GM21447 (cell line): ENCODE data around the gene ZMYND8.
"Not testable (repeated sequence)": the region's sequence is repeated elsewhere in the genome, so short reads cannot be mapped to it uniquely, and the experiment has no call there.

Experiments
- ATAC-seq: cut with Tn5 transposase; IDR thresholded peaks from one replicate; pipeline ENCODE4 v1.9.1; 2021; ENCODE audit not compliant: unreplicated experiment

The ZMYND8 gene

GRCh38 chr20:47290666-47291430 is 65.7 kb downstream of the ZMYND8 start:
- no peak for ATAC-seq

GRCh38 chr20:47290008-47290407 is 66.5 kb downstream of the ZMYND8 start:
- no peak for ATAC-seq

DNA sequence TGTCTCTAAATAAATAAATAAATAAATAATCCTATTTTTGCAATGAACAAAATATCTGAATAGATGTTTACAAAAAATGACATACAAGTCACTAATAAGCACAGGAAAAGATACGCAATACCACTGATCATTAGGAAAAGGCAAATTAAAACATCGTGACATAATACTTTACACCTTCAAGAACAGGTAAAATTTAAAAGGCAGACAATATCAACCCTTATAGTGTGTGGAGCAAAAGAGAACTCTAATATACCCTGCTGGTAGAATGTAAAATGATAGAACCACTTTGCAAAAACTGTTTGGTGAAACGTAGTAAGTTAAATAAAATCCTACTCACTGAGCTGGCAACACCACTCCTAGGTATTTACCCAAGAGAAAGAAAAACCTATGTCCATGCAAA is 67.4 kb downstream of the ZMYND8 start:
- no peak for ATAC-seq

DNA sequence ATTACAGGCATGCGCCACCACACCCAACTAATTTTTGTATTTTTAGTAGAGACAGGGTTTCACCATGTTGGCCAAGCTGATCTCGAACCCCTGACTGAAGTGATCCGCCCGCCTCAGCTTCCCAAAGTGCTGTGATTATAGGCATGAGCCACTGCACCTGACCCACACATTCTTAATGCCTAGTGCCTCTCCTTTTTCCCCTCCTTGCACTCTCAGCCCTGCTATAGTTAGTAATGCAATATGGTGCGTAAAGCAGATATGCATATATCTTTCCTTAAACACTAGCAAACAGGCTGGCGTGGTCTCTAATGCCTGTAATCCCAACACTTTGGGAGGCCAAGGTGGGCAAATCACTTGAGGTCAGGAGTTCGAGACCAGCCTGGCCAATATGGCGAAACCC is 68.0 kb downstream of the ZMYND8 start:
- ATAC-seq = not testable (repeated sequence)

DNA sequence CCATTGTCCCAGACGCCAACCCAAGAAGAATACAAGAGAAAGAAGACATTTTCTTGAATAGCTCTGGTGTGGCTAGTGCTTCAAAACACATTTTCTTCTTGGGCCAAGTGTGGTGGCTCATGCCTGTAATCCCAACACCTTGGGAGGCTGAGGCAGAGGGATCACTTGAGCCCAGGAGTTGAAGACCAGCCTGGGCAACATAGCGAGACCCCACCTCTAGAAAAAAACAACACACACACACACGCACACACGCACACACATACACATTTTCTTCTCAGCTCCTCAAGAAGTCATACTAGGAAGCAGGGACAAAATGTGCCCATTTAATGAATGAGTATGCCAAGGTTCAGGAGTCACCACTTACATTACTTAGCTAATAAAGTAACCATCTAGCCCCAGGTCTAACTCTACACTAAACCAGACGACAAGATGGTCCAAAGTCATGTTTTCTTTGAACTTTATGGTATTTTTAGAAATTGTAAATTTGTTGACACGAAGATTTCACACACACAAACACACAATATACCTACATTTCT is 68.8 kb downstream of the ZMYND8 start:
- no peak for ATAC-seq

GRCh38 chr20:47286681-47287080 is 69.8 kb downstream of the ZMYND8 start:
- ATAC-seq = no peak

DNA sequence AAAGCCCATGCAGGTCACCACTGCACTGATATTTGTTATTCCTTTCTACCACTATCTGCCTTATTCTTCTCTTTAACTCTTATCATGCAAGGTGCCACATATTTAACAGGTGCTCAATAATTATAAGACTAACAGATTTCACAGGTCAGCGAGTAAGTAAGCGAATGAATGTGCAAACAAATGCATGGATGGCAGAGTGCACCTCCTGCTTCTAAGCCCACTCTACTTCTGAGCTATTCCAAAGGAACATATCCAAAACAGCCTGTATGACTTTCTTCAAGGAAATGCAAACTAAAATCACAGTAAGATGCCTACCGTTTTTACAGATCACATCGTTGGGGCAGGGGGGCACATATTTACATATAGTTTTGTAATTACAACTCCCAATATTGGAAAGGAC is 71.3 kb downstream of the ZMYND8 start:
- no peak for ATAC-seq

DNA sequence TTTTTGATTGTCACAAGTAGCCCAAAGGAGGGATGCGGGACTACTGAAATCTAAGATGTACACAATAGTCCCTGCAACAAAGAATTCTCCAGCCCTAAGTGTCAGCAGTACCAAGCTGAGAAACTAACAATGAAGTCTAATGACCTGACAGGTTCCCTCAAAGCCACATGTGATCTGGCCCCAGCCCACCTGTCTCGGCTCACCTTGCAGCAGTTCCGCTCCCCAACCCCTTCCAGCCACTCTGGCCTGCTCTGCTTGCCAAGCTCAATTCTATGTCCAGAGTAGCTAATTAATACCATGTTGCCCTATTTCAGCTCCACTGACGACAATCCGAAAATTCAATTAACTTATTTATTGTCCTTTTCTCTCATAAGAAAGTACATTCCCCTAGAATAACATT is 72.1 kb downstream of the ZMYND8 start:
- ATAC-seq = no peak

DNA sequence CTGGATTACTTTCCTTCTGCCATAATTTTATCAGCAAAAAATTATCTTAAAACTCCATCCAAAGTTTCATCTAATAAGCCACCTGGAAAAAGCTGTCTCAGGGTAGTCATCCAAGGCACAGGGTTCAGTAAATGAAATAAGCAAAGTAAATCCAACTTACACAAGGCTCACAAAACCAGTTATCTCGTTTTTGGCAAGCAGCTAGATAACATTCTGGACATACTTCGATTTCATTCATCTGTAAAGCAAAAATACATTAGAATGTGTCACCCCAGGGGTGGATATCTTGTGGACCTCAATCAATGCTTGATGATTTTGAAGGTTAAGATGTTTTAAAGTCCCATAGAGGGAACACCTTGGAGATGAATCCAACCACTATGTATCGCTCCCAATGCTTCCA is 73.1 kb downstream of the ZMYND8 start:
- ATAC-seq = no peak

DNA sequence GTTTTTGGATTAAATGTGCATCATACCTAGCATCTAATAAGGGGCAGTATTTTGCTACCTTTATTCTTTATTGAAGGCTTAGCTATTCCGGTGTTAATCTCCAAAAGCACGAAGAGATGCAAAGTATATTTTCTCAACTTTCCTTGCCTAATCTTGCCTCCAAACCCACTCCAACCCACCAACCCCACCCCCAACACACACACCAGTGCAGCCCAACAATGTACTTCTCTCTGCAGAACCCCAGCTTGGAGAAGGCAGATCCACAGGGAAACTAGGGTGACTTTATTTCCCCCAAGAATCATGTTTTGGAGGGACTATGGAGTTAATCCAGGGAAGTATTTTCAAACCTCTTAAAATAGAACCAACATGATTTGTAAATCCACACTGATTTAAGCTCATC is 73.6 kb downstream of the ZMYND8 start:
- ATAC-seq = no peak

- no peak for ATAC-seq
Measured at GRCh38 chr20:47281376-47281775, 75.1 kb downstream of the ZMYND8 start.

- no peak for ATAC-seq
Measured at GRCh38 chr20:47280668-47281067, 75.8 kb downstream of the ZMYND8 start.

DNA sequence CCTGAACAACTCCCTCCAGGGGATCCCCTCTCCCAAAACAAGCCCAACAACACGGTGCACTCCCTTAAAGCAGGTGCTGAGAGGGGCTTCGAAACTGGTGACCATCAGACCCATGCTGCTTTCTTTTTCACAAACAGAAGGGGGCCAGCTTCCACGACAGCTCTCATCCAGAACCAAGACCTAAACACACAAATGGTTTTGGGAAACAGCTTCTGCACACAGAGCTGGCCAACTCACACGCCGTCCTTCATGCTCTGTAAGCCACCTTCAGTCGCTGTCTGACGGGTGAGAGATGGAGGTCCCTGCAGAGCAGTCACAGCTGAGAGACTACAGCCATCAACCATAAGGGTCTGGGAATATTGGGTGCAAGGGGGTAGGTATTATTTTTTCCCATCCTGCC is 76.3 kb downstream of the ZMYND8 start:
- no peak for ATAC-seq

GRCh38 chr20:47278907-47279348 is 77.6 kb downstream of the ZMYND8 start:
- ATAC-seq = no peak

GRCh38 chr20:47277535-47277872 is 79.0 kb downstream of the ZMYND8 start:
- ATAC-seq = not testable (repeated sequence)

DNA sequence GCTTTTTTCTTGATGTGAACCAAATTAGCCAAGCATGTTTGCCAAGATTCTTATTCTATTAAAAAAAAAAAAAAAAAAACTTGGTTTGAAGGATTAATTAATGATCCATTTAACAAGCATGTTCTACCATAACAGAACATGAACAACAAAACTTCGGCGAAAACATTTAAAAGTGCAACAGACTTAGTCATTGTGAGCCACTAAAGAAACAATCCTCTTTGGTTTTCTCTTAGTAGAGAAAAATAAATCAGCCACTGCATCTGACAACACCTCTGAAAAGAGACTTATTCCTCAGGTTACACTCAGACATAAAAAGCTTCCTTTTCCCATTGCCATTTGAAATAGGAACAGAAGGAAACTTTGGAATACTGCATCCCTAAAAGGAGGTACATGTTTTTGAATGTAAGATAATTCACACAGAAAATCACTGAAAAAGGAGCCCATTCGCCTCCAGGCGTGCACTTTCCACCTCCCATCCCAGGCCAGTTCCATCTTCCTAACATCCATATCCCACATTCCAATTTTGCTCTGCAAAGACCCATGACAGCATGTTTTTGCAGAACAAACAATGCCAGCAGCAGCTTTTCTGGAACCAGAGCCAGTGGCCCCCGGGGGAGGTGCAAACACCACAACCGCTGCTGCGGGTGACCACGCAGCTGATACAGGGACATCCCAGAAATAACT is 79.5 kb downstream of the ZMYND8 start:
- no peak for ATAC-seq

DNA sequence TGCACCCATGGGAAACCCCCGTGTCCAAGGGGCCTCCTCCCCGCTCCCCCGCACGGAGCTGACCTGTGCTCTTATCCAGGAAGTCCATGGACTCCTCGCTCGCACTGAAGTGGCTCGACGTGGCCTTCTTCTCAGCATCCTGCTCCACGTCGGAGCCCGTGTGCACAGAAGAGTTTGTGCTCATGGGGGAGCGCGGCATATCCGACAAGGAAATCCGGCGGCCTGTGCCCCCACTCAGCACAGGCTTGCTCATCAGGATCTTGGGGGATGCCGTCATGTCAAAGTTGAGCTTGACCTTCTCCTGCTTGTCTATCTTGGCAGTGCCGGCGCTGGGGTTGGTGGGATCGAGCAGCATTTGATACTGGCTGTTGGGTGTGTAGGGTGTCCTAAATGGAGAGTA is 80.2 kb downstream of the ZMYND8 start:
- no peak for ATAC-seq

- ATAC-seq = no peak
Measured at GRCh38 chr20:47275548-47275947, 81.0 kb downstream of the ZMYND8 start.

GRCh38 chr20:47274401-47275108 is 81.9 kb downstream of the ZMYND8 start:
- peak; percentile 78 for ATAC-seq

- no peak for ATAC-seq
Measured at GRCh38 chr20:47273591-47274235, 82.8 kb downstream of the ZMYND8 start.

GRCh38 chr20:47272893-47273590 is 83.5 kb downstream of the ZMYND8 start:
- ATAC-seq = no peak
